Measurements from ENCODE around the gene CCDC12.

DNA sequence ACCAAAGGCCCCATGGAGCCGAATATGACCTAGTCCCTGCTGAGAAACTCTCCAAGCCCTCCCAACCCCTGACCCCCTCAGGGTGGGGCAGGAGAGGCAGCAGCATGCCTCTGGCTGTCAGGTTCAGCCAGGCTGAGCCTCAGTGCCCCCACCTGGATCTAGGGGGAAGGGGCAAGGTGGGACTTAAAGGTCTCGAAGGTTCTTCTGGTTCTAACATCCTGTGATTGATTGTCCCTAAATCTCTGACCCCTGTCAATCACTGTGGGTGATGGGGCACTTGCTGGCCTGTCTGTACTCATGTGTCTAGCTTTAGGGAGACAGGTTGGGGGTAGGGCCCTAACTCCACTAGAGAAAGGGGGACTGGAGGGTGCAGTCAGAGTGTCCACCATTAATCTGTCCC lies 16.7 kb upstream of the CCDC12 start:
- TF ChIP-seq, protein P1, sequence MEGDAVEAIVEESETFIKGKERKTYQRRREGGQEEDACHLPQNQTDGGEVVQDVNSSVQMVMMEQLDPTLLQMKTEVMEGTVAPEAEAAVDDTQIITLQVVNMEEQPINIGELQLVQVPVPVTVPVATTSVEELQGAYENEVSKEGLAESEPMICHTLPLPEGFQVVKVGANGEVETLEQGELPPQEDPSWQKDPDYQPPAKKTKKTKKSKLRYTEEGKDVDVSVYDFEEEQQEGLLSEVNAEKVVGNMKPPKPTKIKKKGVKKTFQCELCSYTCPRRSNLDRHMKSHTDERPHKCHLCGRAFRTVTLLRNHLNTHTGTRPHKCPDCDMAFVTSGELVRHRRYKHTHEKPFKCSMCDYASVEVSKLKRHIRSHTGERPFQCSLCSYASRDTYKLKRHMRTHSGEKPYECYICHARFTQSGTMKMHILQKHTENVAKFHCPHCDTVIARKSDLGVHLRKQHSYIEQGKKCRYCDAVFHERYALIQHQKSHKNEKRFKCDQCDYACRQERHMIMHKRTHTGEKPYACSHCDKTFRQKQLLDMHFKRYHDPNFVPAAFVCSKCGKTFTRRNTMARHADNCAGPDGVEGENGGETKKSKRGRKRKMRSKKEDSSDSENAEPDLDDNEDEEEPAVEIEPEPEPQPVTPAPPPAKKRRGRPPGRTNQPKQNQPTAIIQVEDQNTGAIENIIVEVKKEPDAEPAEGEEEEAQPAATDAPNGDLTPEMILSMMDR (IDR thresholded peaks at IDR 0.05): no peak
- no peak for TF ChIP-seq POLR2A (IDR thresholded peaks at IDR 0.05)
